Measurements from ENCODE around the gene AQP2. TPM values are rescaled to one million over a fixed set of nuclear protein-coding genes. Genes with fewer than 3 reads are reported as not detected.

AQP2 gene, protein sequence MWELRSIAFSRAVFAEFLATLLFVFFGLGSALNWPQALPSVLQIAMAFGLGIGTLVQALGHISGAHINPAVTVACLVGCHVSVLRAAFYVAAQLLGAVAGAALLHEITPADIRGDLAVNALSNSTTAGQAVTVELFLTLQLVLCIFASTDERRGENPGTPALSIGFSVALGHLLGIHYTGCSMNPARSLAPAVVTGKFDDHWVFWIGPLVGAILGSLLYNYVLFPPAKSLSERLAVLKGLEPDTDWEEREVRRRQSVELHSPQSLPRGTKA
- total RNA-seq, result not detected

DNA sequence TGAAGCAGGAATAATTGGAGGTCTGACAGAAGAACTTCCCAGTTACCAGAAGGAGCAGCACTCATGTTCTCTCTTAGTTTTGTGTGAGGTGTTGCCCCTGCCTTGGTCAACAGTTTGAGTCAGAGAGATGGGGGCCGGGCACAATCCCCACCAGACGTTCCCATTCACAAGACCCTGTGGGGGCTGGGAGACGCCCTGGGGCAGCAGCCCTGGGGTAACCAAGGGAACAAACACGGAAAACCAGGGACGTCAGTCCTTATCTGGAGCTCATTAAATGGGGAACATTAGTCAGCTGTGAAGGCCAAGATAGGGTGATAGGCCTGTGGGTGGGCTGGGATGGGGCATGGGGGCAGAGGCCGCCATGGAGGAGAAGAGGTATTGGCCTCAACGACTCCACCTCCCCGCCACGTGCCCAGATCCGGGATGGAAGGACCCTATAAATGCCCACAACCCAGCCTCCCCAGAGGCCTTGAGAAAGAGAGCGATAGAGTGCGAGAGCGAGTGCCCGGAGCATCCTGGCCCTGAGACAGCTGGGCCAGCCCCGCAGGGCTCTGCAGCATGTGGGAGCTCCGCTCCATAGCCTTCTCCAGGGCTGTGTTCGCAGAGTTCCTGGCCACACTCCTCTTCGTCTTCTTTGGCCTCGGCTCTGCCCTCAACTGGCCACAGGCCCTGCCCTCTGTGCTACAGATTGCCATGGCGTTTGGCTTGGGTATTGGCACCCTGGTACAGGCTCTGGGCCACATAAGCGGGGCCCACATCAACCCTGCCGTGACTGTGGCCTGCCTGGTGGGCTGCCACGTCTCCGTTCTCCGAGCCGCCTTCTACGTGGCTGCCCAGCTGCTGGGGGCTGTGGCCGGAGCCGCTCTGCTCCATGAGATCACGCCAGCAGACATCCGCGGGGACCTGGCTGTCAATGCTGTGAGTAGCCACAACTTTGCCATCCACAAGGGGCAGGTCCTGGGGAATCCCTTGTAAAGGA lies at the start of gene AQP2:
Gene AQP2, plus strand, starts transcription at position 465 of the 979 bp plus-strand sequence. Its CDS starts 94 bp downstream, at position 559.

DNA sequence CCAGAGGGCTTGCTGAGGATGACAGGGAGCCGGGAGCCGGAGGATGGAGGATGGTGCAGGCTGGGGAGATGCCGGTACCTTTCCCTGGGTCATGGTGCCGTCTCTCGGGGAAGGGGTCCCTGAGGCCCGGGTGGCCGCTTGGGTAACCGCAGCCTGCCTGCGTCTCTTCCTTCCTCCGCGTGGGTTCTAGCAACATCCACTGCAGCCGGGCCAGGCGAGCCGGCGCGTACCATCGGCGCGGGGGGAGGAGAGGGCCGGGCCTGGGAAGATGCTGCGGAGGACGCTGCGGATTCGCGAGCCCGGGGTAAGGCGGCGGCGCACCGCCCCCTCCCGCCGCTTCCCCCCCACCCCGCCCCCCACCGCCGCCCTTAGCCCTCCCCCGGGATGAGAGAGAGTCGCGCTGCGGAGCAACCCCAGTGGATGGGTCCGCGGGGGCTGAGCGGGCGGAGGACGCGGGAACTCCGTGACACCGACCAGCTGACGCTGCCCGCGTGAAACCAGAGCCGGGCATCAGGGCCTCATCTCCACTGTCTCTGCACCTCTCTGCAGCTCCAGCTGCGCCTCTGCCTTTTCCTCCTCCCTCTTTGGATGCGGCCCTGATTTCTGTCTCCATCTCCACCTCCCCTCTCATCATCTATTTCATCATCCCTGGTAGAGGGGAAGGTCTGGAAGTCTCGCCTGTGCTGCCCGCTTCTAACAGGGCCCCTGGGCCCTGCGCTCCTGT lies 46.7 kb upstream of the AQP2 start, which contains the start of gene FAIM2:
Gene FAIM2, minus strand, starts transcription at position 201 of the 724 bp plus-strand sequence. Its CDS starts 108 bp downstream, at position 93.

DNA sequence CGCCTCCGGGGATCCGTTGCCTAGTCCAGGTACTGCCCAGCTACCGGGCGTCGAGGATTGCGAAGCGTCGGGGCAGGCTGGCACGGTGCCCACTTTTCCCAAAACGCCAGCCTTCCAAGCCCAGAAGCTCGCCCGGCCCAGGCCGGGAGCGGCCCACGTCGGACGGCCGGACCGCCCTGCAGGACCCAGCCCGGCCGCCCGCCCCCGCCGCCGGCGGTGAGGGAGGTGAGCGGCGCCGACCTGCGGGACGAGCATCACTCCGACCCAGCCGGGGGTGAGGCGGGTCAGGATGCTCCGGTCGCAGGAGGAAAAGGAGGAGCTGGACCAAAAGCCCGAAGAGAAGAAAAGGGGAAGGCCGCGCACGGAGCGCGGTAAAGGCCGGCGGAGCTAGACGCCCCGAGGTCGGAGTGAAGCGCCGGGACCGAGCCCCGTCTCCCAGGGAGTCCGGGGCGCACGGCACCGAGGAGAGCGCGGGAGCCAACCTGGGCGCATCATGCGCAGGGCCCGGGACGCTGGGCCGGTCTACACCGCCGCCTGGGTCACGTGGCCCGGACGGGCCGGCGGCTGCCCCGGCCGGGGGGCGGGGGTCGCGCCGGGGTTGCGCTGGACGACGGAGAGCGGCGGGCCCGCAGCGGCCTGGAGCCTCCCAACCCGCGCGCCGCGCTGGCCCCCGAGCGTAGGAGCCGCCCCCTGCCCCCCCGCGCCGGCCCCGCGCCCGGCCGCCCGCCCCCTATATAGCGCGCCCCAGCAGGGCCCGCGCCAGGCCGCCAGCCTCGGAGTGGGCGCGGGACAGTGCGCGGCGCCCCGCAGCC lies 10.8 kb downstream of the AQP2 start, which contains the start of gene AQP5:
Gene AQP5, plus strand, starts transcription at position 762 of the 812 bp plus-strand sequence. CDS start 146 bp downstream, outside the sequence.

DNA sequence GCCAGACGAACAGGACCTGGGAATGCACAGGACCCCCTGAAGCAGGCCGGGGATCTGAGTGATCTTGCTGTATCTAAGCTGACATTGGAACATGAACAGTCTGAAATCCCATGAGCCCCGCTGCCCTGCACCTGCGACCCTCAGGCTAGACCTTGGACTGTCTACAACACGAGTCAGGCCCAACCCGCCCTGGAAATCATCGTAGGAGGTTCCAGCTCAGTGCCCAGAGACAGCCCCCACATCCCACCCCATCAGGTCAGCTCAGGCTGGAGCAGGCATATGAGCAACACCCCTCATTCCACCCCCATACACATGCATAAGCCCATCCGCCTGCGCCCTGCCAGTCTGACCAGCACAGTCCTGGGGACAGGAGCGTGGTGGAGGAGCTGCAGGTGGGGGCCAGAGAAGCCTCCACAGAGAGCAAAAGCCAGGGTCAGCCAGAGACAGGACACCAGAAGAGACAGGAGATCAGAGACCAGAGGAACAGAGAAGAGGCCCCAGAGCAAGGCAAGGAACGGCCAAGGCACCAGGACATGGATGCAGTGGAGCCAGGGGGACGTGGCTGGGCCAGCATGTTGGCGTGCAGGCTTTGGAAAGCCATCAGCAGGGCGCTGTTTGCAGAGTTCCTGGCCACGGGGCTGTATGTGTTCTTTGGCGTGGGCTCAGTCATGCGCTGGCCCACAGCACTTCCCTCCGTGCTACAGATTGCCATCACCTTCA lies 22.3 kb downstream of the AQP2 start, which contains the start of gene AQP6:
Gene AQP6, plus strand, starts transcription at position 307 of the 720 bp plus-strand sequence. Its CDS starts 227 bp downstream, at position 534.

Other genes starting within 250 kb of the AQP2 start
- gene FMNL3, start 243.3 kb upstream of the AQP2 start, total RNA-seq, result 10 to 100 TPM; 27.6 to 28.2 TPM
- 100 to 1,000 TPM; 293 to 348 TPM for gene TMBIM6, start 209.2 kb upstream of the AQP2 start, total RNA-seq
- gene NCKAP5L, start 122.3 kb upstream of the AQP2 start, total RNA-seq, result 10 to 100 TPM; 23.0 to 25.8 TPM
- gene BCDIN3D, start 107.6 kb upstream of the AQP2 start, total RNA-seq, result 1 to 10 TPM; 3.4 to 4.0 TPM
- under 1 TPM in 1 of 2 donors, not detected in 1; under 0.01 TPM for gene FAIM2, start 46.8 kb upstream of the AQP2 start, total RNA-seq
- not detected for gene AQP5, start 11.1 kb downstream of the AQP2 start, total RNA-seq
- gene AQP6, start 22.2 kb downstream of the AQP2 start, total RNA-seq, result not detected
- 100 to 1,000 TPM in 1 of 2 donors, 10 to 100 TPM in 1; 63.3 to 110 TPM for gene RACGAP1, start 74.8 kb downstream of the AQP2 start, total RNA-seq
- under 1 TPM; 0.34 to 0.67 TPM for gene ASIC1, start 106.9 kb downstream of the AQP2 start, total RNA-seq
- gene SMARCD1, start 134.6 kb downstream of the AQP2 start, total RNA-seq, result 10 to 100 TPM; 64.0 to 90.2 TPM
- gene GPD1, start 153.3 kb downstream of the AQP2 start, total RNA-seq, result not detected
- 10 to 100 TPM; 42.0 to 44.4 TPM for gene COX14, start 161.5 kb downstream of the AQP2 start, total RNA-seq
- gene CERS5, start 216.6 kb downstream of the AQP2 start, total RNA-seq, result 10 to 100 TPM; 32.0 to 39.0 TPM

Data from melanocyte of skin (primary cell).